H9 (cell line): ENCODE measurements around the gene CDC14A. TPM values are rescaled to one million over a fixed set of nuclear protein-coding genes. Genes with fewer than 3 reads are reported as not detected.

Experiments used
- DNase-seq: peaks from one replicate; pipeline ENCODE4 v3.0.0-alpha.2; 2017
- H2AFZ ChIP-seq: one replicate; pipeline ENCODE4 v1.6.1; 2013; ENCODE audit warnings: mild to moderate bottlenecking, low read length, control low read depth, moderate library complexity
- H2AK5ac ChIP-seq: 2 replicates; pipeline ENCODE4 v1.6.1; 2013; ENCODE audit warnings: low read length, control low read depth, mixed read lengths; ENCODE audit not compliant: insufficient read length
- H2BK120ac ChIP-seq: one replicate; pipeline ENCODE4 v1.6.1; 2013; ENCODE audit warnings: low read depth, mild to moderate bottlenecking, low read length, control low read depth, inconsistent platforms; ENCODE audit not compliant: poor library complexity, severe bottlenecking
- H2BK12ac ChIP-seq: 2 replicates; pipeline ENCODE4 v1.6.1; 2013; ENCODE audit warnings: low read length, control low read depth, mixed read lengths, low read depth; ENCODE audit not compliant: insufficient read length
- H2BK15ac ChIP-seq: 2 replicates; pipeline ENCODE4 v1.6.1; 2013; ENCODE audit warnings: low read depth, low read length, control low read depth
- H2BK20ac ChIP-seq: one replicate; pipeline ENCODE4 v1.6.1; 2013; ENCODE audit warnings: low read depth, mild to moderate bottlenecking, low read length, control low read depth, inconsistent platforms; ENCODE audit not compliant: poor library complexity, severe bottlenecking
- H2BK5ac ChIP-seq: 2 replicates; pipeline ENCODE4 v1.6.1; 2013; ENCODE audit warnings: low read length, control low read depth, mixed read lengths; ENCODE audit not compliant: insufficient read length
- H3K14ac ChIP-seq: 2 replicates; pipeline ENCODE4 v1.6.1; 2013; ENCODE audit warnings: low read length, control low read depth; ENCODE audit not compliant: insufficient read depth
- H3K18ac ChIP-seq: 2 replicates; pipeline ENCODE4 v1.6.1; 2013; ENCODE audit warnings: low read depth, mild to moderate bottlenecking, mixed read lengths, low read length, control low read depth; ENCODE audit not compliant: insufficient read length
- H3K23ac ChIP-seq: 2 replicates; pipeline ENCODE4 v1.6.1; 2013; ENCODE audit warnings: low read length, control low read depth, mixed read lengths, low read depth; ENCODE audit not compliant: insufficient read length
- H3K23me2 ChIP-seq: 2 replicates; pipeline ENCODE4 v1.6.1; 2013; ENCODE audit warnings: low read depth, mild to moderate bottlenecking, mixed read lengths, low read length, control low read depth; ENCODE audit not compliant: insufficient read length, poor library complexity, severe bottlenecking
- H3K27ac ChIP-seq: 2 replicates; pipeline ENCODE4 v1.5.1; 2013; ENCODE audit warnings: low read length, control low read depth, mixed read lengths, low read depth; ENCODE audit not compliant: insufficient read length
- H3K27me3 ChIP-seq: 2 replicates; pipeline ENCODE4 v1.6.1; 2013; ENCODE audit warnings: low read length, control low read depth, inconsistent platforms; ENCODE audit not compliant: insufficient read depth
- H3K4ac ChIP-seq: 2 replicates; pipeline ENCODE4 v1.6.1; 2013; ENCODE audit warnings: low read depth, mild to moderate bottlenecking, control low read depth, inconsistent platforms, low read length, moderate library complexity
- H3K4me1 ChIP-seq: 2 replicates; pipeline ENCODE4 v1.6.1; 2013; ENCODE audit warnings: low read length, control low read depth, inconsistent platforms; ENCODE audit not compliant: insufficient read depth
- H3K4me2 ChIP-seq: 2 replicates; pipeline ENCODE4 v1.6.1; 2013; ENCODE audit warnings: low read length, control low read depth, mixed read lengths; ENCODE audit not compliant: insufficient read length, insufficient read depth
- H3K56ac ChIP-seq: 2 replicates; pipeline ENCODE4 v1.6.1; 2013; ENCODE audit warnings: low read depth, mild to moderate bottlenecking, mixed read lengths, low read length, control low read depth; ENCODE audit not compliant: insufficient read length
- H3K79me1 ChIP-seq: 2 replicates; pipeline ENCODE4 v1.6.1; 2013; ENCODE audit warnings: low read depth, mild to moderate bottlenecking, moderate library complexity, low read length, control low read depth, inconsistent platforms; ENCODE audit not compliant: insufficient read depth, poor library complexity, severe bottlenecking
- H3K79me2 ChIP-seq: 2 replicates; pipeline ENCODE4 v1.6.1; 2013; ENCODE audit warnings: low read length, control low read depth, inconsistent platforms; ENCODE audit not compliant: insufficient read depth
- H3K9ac ChIP-seq: 2 replicates; pipeline ENCODE4 v1.6.1; 2013; ENCODE audit warnings: low read length, control low read depth, mixed read lengths; ENCODE audit not compliant: insufficient read length; ENCODE audit errors: extremely low read depth
- H3K9me3 ChIP-seq: one replicate; pipeline ENCODE4 v1.6.1; 2013; ENCODE audit warnings: low read depth, low read length, inconsistent platforms; ENCODE audit not compliant: control insufficient read depth
- H3T11ph ChIP-seq: one replicate; pipeline ENCODE4 v1.6.1; 2013; ENCODE audit warnings: mild to moderate bottlenecking, low read length, control low read depth, inconsistent platforms
- H4K20me1 ChIP-seq: one replicate; pipeline ENCODE4 v1.6.1; 2013; ENCODE audit not compliant: control insufficient read depth, insufficient read length, insufficient read depth
- H4K5ac ChIP-seq: 2 replicates; pipeline ENCODE4 v1.6.1; 2013; ENCODE audit warnings: low read depth, mild to moderate bottlenecking, mixed read lengths, low read length, control low read depth; ENCODE audit not compliant: insufficient read length
- H4K8ac ChIP-seq: replicated peaks from 2 replicates; pipeline ENCODE4 v1.6.1; 2013; ENCODE audit warnings: low read length, control low read depth, mixed read lengths, low read depth; ENCODE audit not compliant: insufficient read length
- H4K91ac ChIP-seq: 2 replicates; pipeline ENCODE4 v1.6.1; 2013; ENCODE audit warnings: low read depth, mild to moderate bottlenecking, moderate library complexity, mixed read lengths, low read length, control low read depth; ENCODE audit not compliant: insufficient read length
- H3K27ac Mint-ChIP-seq, 3 experiments: 2 replicates in 2 of 3; 3 replicates in 1 of 3; pipeline ENCODE4 v1.8.0; 2020 to 2021; ENCODE audit warnings: mixed read lengths in 3 of 3, mild to moderate bottlenecking in 1 of 3, moderate library complexity in 1 of 3
- H3K27me3 Mint-ChIP-seq: 2 replicates; pipeline ENCODE4 v1.8.0; 2021; ENCODE audit warnings: low read depth, mild to moderate bottlenecking, moderate library complexity, mixed read lengths
- H3K36me3 Mint-ChIP-seq, 3 experiments: 2 replicates in 2 of 3; 3 replicates in 1 of 3; pipeline ENCODE4 v1.8.0; 2020 to 2021; ENCODE audit warnings: low read depth in 3 of 3, mixed read lengths in 3 of 3; ENCODE audit not compliant: insufficient read depth in 1 of 3
- H3K4me1 Mint-ChIP-seq, 2 experiments: 2 replicates each; pipeline ENCODE4 v1.8.0; 2020; ENCODE audit warnings: mixed read lengths in 2 of 2
- H3K4me3 Mint-ChIP-seq, 2 experiments: 2 replicates in 1 of 2; 3 replicates in 1 of 2; pipeline ENCODE4 v1.8.0; 2020 to 2021; ENCODE audit warnings: mild to moderate bottlenecking in 2 of 2, mixed read lengths in 2 of 2, moderate library complexity in 1 of 2
- H3K9me3 Mint-ChIP-seq, 2 experiments: 2 replicates in 1 of 2; 3 replicates in 1 of 2; pipeline ENCODE4 v1.8.0; 2020; ENCODE audit warnings: mild to moderate bottlenecking in 2 of 2, mixed read lengths in 2 of 2, moderate library complexity in 1 of 2
- CTCF ChIP-seq: fragments of 200-600 bp; sonication (generic); conservative IDR thresholded peaks from 3 replicates; pipeline ENCODE4 v1.8.0; 2021; ENCODE audit warnings: antibody characterized with exemption, mild to moderate bottlenecking
- WGBS: extraction: QIAGEN DNeasy Blood & Tissue Kit; methylation state at CpG from one replicate; pipeline ENCODE4 v1.1.7; 2013; ENCODE audit warnings: missing lambda C conversion rate, low lambda C conversion rate, mixed read lengths; ENCODE audit not compliant: insufficient read length; ENCODE audit errors: extremely low coverage; 5-methylcytosine and 5-hydroxymethylcytosine counted together
- total RNA-seq: library from RNA; stranded (reverse); gene quantifications from 2 replicates; pipeline ENCODE4 v1.2.1, GENCODE V29; 2021

CDC14A gene
- total RNA-seq, 1 experiment from 2014 or later, result 8.9 TPM

- no peak overlapping the region for H2BK20ac ChIP-seq
- H3K14ac ChIP-seq, result no peak overlapping the region
- no peak overlapping the region for H4K91ac ChIP-seq
- no peak overlapping the region for H2BK15ac ChIP-seq
- H3K4ac ChIP-seq, result no peak overlapping the region
- H3K27me3 ChIP-seq, result no peaks in the 10 kb centered on the region
- H3K4me3 Mint-ChIP-seq, result no peak overlapping the region
- H3K23ac ChIP-seq, result no peak overlapping the region
- no peak for TF ChIP-seq CTCF
- H2BK120ac ChIP-seq, result no peak overlapping the region
- H2AK5ac ChIP-seq, result no peak overlapping the region
- peaks cover 12 to 26% (median 13%) of the 10 kb centered on the region in 3 experiments for H3K36me3 Mint-ChIP-seq
- H4K8ac ChIP-seq, result no peak overlapping the region
- H3K4me1 Mint-ChIP-seq, result peaks cover 17 to 22% of the 10 kb centered on the region in 2 experiments
- H3K79me1 ChIP-seq, result no peaks in the 10 kb centered on the region
- H3T11ph ChIP-seq, result no peak overlapping the region
- H2AFZ ChIP-seq, result no peak overlapping the region
- peak overlapping the region in 1 of 3 experiments; percentile 42; a peak in 1 of 7 replicates for H3K27ac Mint-ChIP-seq
- H3K4me2 ChIP-seq, result no peak overlapping the region
- H3K4me1 ChIP-seq, result peaks cover 2% of the 10 kb centered on the region; the same call in 1 of the 2 replicates
- H3K27ac ChIP-seq, result no peak overlapping the region
- no peak overlapping the region for H2BK5ac ChIP-seq
- no peak overlapping the region for H3K9ac ChIP-seq
- no peaks in the 10 kb centered on the region; the same call in 1 of the 2 replicates for H3K27me3 Mint-ChIP-seq
- no peak overlapping the region for H3K56ac ChIP-seq
- H3K9me3 ChIP-seq, result peaks cover 10% of the 10 kb centered on the region
- H3K79me2 ChIP-seq, result no peaks in the 10 kb centered on the region
- H3K23me2 ChIP-seq, result no peaks in the 10 kb centered on the region
- no peaks in the 10 kb centered on the region for H4K20me1 ChIP-seq
- no peak overlapping the region for H4K5ac ChIP-seq
- H3K9me3 Mint-ChIP-seq, result peaks cover 23 to 31% of the 10 kb centered on the region in 2 experiments
- H3K18ac ChIP-seq, result no peak overlapping the region
- DNase-seq, result no peak
- whole genome bisulfite sequencing, result no CpG with 5 or more reads among the region's 2 CpGs
- no peak overlapping the region for H2BK12ac ChIP-seq
Observed at GRCh38 chr1:100320311-100321099, 31.8 kb upstream of the CDC14A start.
